Neural progenitor cell (in vitro differentiated cells): ENCODE measurements around the gene NES.

ENCODE experiments used
- CTCF ChIP-seq: fragments of 200-600 bp; sonication (generic); IDR thresholded peaks from 2 replicates; pipeline ENCODE4 v1.5.1; 2017; ENCODE audit warnings: antibody characterized with exemption, mild to moderate bottlenecking
- EZH2 ChIP-seq: fragments of 200-600 bp; sonication (generic); IDR thresholded peaks from 2 replicates; pipeline ENCODE4 v1.6.1; 2017; ENCODE audit warnings: antibody characterized with exemption, mild to moderate bottlenecking, moderate library complexity
- EZH2phosphoT487 ChIP-seq: fragments of 200-600 bp; sonication (generic); IDR thresholded peaks from 2 replicates; pipeline ENCODE4 v1.6.1; 2017; ENCODE audit warnings: antibody characterized with exemption

GRCh38 chr1:156703741-156704140 lies 26.5 kb upstream of the NES start:
- TF ChIP-seq CTCF = no peak
- peak; percentile 46 for TF ChIP-seq EZH2phosphoT487
- no peak for TF ChIP-seq EZH2
